Measurements from ENCODE around the gene A2M. TPM values are rescaled to one million over a fixed set of nuclear protein-coding genes. Genes with fewer than 3 reads are reported as not detected.
A peak's percentile ranks its signal among the peaks of the same experiment; 100 is the strongest.

The A2M gene
- total and polyA plus RNA-seq, 2 of the 13 experiments (the other 11 are each of a cell fraction or from before 2014, with no cell fraction given), result 2,807 to 6,551 TPM

DNA sequence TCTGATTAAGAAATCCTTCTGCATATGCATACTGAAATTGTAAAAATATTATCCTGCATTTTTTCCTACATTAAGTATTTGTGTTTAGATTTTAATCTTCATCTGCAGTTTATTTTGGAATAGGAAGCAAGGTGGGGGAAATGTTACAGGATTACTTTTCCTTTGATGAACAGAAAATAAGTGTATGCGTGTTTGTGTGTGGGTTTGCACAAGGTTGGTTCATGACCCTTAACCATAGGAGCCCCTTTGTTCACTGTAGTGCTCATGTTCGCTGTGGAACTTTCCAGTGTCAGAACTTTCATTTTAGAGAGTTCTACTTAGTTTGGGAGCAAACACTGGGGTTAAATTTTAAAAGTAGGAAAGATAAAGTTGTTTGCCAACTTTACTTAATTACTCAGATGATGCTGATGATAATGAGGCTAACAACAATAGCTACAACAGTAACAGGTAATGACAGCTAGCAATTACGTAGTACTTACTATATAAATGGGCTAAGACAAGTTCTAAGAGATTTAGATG lies 6.4 kb upstream of the A2M start (continued):
- TF ChIP-seq NR2F6 (IDR thresholded peaks at IDR 0.05) (peak; percentile 99), NR2F6 (CRISPR knock-in tag; IDR thresholded peaks at IDR 0.05) (peak; percentile 93), BCL6 (CRISPR knock-in tag; IDR thresholded peaks at IDR 0.05) (peak; percentile 95), JUN (CRISPR knock-in tag; IDR thresholded peaks at IDR 0.05) (peak; percentile 69; the same call in 1 of the 2 replicates), ZNF382 (CRISPR knock-in tag; IDR thresholded peaks at IDR 0.05; ENCODE audit: borderline replicate concordance) (no peak), ATAD3A (CRISPR knock-in tag; IDR thresholded peaks at IDR 0.05) (no peak), ATF2 (CRISPR knock-in tag; IDR thresholded peaks at IDR 0.05) (peak; percentile 78; the same call in 1 of the 2 replicates), STAG1 (CRISPR knock-in tag; IDR thresholded peaks at IDR 0.05) (peak; percentile 30), ZSCAN9 (CRISPR knock-in tag; IDR thresholded peaks at IDR 0.05; ENCODE audit: borderline replicate concordance) (peak; percentile 78), HOXA5 (CRISPR knock-in tag; IDR thresholded peaks at IDR 0.05) (peak; percentile 76; the same call in 1 of the 2 replicates), ZNF790 (CRISPR knock-in tag; IDR thresholded peaks at IDR 0.05; ENCODE audit: borderline replicate concordance) (no peak), TGIF2 (CRISPR knock-in tag; IDR thresholded peaks at IDR 0.05) (peak; percentile 75; the same call in 1 of the 2 replicates), TAF15 (IDR thresholded peaks at IDR 0.05; ENCODE audit: low read depth, low read length, poor library complexity, severe bottlenecking) (no peak)
- TF ChIP-seq, protein P1, sequence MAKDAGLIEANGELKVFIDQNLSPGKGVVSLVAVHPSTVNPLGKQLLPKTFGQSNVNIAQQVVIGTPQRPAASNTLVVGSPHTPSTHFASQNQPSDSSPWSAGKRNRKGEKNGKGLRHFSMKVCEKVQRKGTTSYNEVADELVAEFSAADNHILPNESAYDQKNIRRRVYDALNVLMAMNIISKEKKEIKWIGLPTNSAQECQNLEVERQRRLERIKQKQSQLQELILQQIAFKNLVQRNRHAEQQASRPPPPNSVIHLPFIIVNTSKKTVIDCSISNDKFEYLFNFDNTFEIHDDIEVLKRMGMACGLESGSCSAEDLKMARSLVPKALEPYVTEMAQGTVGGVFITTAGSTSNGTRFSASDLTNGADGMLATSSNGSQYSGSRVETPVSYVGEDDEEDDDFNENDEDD (CRISPR knock-in tag; IDR thresholded peaks at IDR 0.05; ENCODE audit: borderline replicate concordance), result peak; percentile 46; the same call in 1 of the 2 replicates
- TF ChIP-seq, protein P2, sequence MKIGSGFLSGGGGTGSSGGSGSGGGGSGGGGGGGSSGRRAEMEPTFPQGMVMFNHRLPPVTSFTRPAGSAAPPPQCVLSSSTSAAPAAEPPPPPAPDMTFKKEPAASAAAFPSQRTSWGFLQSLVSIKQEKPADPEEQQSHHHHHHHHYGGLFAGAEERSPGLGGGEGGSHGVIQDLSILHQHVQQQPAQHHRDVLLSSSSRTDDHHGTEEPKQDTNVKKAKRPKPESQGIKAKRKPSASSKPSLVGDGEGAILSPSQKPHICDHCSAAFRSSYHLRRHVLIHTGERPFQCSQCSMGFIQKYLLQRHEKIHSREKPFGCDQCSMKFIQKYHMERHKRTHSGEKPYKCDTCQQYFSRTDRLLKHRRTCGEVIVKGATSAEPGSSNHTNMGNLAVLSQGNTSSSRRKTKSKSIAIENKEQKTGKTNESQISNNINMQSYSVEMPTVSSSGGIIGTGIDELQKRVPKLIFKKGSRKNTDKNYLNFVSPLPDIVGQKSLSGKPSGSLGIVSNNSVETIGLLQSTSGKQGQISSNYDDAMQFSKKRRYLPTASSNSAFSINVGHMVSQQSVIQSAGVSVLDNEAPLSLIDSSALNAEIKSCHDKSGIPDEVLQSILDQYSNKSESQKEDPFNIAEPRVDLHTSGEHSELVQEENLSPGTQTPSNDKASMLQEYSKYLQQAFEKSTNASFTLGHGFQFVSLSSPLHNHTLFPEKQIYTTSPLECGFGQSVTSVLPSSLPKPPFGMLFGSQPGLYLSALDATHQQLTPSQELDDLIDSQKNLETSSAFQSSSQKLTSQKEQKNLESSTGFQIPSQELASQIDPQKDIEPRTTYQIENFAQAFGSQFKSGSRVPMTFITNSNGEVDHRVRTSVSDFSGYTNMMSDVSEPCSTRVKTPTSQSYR (CRISPR knock-in tag; IDR thresholded peaks at IDR 0.05; ENCODE audit: borderline replicate concordance), result peak; percentile 90; the same call in 1 of the 2 replicates
- TF ChIP-seq, protein P3, sequence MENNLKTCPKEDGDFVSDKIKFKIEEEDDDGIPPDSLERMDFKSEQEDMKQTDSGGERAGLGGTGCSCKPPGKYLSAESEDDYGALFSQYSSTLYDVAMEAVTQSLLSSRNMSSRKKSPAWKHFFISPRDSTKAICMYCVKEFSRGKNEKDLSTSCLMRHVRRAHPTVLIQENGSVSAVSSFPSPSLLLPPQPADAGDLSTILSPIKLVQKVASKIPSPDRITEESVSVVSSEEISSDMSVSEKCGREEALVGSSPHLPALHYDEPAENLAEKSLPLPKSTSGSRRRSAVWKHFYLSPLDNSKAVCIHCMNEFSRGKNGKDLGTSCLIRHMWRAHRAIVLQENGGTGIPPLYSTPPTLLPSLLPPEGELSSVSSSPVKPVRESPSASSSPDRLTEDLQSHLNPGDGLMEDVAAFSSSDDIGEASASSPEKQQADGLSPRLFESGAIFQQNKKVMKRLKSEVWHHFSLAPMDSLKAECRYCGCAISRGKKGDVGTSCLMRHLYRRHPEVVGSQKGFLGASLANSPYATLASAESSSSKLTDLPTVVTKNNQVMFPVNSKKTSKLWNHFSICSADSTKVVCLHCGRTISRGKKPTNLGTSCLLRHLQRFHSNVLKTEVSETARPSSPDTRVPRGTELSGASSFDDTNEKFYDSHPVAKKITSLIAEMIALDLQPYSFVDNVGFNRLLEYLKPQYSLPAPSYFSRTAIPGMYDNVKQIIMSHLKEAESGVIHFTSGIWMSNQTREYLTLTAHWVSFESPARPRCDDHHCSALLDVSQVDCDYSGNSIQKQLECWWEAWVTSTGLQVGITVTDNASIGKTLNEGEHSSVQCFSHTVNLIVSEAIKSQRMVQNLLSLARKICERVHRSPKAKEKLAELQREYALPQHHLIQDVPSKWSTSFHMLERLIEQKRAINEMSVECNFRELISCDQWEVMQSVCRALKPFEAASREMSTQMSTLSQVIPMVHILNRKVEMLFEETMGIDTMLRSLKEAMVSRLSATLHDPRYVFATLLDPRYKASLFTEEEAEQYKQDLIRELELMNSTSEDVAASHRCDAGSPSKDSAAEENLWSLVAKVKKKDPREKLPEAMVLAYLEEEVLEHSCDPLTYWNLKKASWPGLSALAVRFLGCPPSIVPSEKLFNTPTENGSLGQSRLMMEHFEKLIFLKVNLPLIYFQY (CRISPR knock-in tag; IDR thresholded peaks at IDR 0.05; ENCODE audit: borderline replicate concordance), result peak; percentile 49; the same call in 1 of the 2 replicates
- TF ChIP-seq, protein P4, sequence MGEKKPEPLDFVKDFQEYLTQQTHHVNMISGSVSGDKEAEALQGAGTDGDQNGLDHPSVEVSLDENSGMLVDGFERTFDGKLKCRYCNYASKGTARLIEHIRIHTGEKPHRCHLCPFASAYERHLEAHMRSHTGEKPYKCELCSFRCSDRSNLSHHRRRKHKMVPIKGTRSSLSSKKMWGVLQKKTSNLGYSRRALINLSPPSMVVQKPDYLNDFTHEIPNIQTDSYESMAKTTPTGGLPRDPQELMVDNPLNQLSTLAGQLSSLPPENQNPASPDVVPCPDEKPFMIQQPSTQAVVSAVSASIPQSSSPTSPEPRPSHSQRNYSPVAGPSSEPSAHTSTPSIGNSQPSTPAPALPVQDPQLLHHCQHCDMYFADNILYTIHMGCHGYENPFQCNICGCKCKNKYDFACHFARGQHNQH (CRISPR knock-in tag; IDR thresholded peaks at IDR 0.05), result peak; percentile 92
- TF ChIP-seq, protein P5, sequence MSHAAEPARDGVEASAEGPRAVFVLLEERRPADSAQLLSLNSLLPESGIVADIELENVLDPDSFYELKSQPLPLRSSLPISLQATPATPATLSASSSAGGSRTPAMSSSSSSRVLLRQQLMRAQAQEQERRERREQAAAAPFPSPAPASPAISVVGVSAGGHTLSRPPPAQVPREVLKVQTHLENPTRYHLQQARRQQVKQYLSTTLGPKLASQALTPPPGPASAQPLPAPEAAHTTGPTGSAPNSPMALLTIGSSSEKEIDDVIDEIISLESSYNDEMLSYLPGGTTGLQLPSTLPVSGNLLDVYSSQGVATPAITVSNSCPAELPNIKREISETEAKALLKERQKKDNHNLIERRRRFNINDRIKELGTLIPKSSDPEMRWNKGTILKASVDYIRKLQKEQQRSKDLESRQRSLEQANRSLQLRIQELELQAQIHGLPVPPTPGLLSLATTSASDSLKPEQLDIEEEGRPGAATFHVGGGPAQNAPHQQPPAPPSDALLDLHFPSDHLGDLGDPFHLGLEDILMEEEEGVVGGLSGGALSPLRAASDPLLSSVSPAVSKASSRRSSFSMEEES (CRISPR knock-in tag; IDR thresholded peaks at IDR 0.05), result peak; percentile 79

Measured in HepG2 (cell line).